K562 (cell line): ENCODE data around the gene PSMD13. TPM values are rescaled to one million over a fixed set of nuclear protein-coding genes. Genes with fewer than 3 reads are reported as not detected.

ENCODE experiments used
- ATAC-seq: fragments of 200-7000 bp; cut with Tn5 transposase; 3 replicates; pipeline ENCODE4 v1.9.1; 2020; ENCODE audit warnings: moderate library complexity
- BruUV-seq: library from RNA; stranded (reverse); fragments of 400-500 nt; replicated peaks from 2 replicates; lab custom pipeline; 2021; lab: Mats Ljungman, UMichigan
- CTCF ChIA-PET: fragments of 300-600 bp; formaldehyde crosslinking; extraction: SDS; loops from one replicate; lab custom pipeline; 2021; ENCODE audit warnings: low intra/inter-chr PET ratio; lab: Yijun Ruan, JAX
- POLR2A ChIA-PET: fragments of 300-600, 350-650 bp; sonication (Branson Sonifier 250); formaldehyde crosslinking; extraction: SDS; loops from one replicate; lab custom pipeline; 2021; ENCODE audit warnings: antibody characterized with exemption, inconsistent platforms; lab: Yijun Ruan, JAX
- DNase-seq, 4 experiments: peaks; one replicate each; pipeline versions ENCODE4 v3.0.0 to v3.0.0-alpha.2; 2011 to 2018; ENCODE audit warnings: low spot score in 3 of 4, mixed read lengths in 3 of 4; ENCODE audit errors: extremely low read depth in 1 of 4
- FAIRE-seq: peaks from 2 replicates; lab custom pipeline; 2011; peaks lifted over from hg19 to GRCh38; lab: Jason Lieb, UNC
- H2AFZ ChIP-seq: 2 replicates; pipeline ENCODE4 v1.6.0; 2011; ENCODE audit warnings: low read depth, low read length, control low read depth, inconsistent platforms
- H3K27ac ChIP-seq: fragments of 200-600 bp; 3 replicates; pipeline ENCODE4 v1.8.0; 2011; ENCODE audit warnings: low read depth, mild to moderate bottlenecking, control low read depth, inconsistent platforms, low read length, moderate library complexity, mixed read lengths; ENCODE audit errors: extremely low read depth
- H3K27me3 ChIP-seq, 2 experiments: fragments of 300-600 bp in 1 of 2; 2 replicates in 1 of 2; 3 replicates in 1 of 2; pipeline versions ENCODE4 v1.6.0 to v1.8.0; 2011; ENCODE audit warnings: inconsistent platforms in 2 of 2, low read length in 2 of 2, mild to moderate bottlenecking in 1 of 2, mixed read lengths in 1 of 2, moderate library complexity in 1 of 2; ENCODE audit not compliant: control insufficient read depth in 2 of 2, insufficient read depth in 2 of 2
- H3K36me3 ChIP-seq: fragments of 300-600 bp; 3 replicates; pipeline ENCODE4 v1.8.0; 2011; ENCODE audit warnings: mild to moderate bottlenecking, low read length, inconsistent platforms; ENCODE audit not compliant: control insufficient read depth, insufficient read depth
- H3K4me1 ChIP-seq, 2 experiments: fragments of 200-600 bp in 1 of 2; replicated peaks in 1 of 2; 2 replicates in 1 of 2; 3 replicates in 1 of 2; pipeline versions ENCODE4 v1.5.1 to v1.8.0; 2011; ENCODE audit warnings: inconsistent platforms in 2 of 2, low read length in 2 of 2, mild to moderate bottlenecking in 1 of 2, mixed read lengths in 1 of 2, moderate library complexity in 1 of 2; ENCODE audit not compliant: control insufficient read depth in 2 of 2, insufficient read depth in 2 of 2
- H3K4me2 ChIP-seq: 2 replicates; pipeline ENCODE4 v1.6.1; 2011; ENCODE audit warnings: low read length, control low read depth, inconsistent platforms, mixed read lengths; ENCODE audit not compliant: insufficient read depth
- H3K4me3 ChIP-seq: fragments of 200-600 bp; sonication (generic), shearing (Covaris generic); 2 replicates; pipeline ENCODE4 v1.5.1; 2016; ENCODE audit warnings: control low read depth, inconsistent platforms
- H3K79me2 ChIP-seq: fragments of 200-600 bp; 3 replicates; pipeline ENCODE4 v1.8.0; 2011; ENCODE audit warnings: low read length, inconsistent platforms; ENCODE audit not compliant: control insufficient read depth, insufficient read depth
- H3K9ac ChIP-seq, 2 experiments: 2 replicates each; pipeline versions ENCODE4 v1.6.0 to v1.6.1; 2011; ENCODE audit warnings: low read depth in 2 of 2, low read length in 2 of 2, control low read depth in 1 of 2, inconsistent platforms in 1 of 2, mild to moderate bottlenecking in 1 of 2, mixed read lengths in 1 of 2; ENCODE audit not compliant: insufficient read depth in 1 of 2
- H3K9me1 ChIP-seq: one replicate; pipeline ENCODE4 v1.6.0; 2011; ENCODE audit warnings: inconsistent platforms, mild to moderate bottlenecking, low read length, moderate library complexity; ENCODE audit not compliant: control insufficient read depth, insufficient read depth
- H3K9me3 ChIP-seq: replicated peaks from 2 replicates; pipeline ENCODE4 v1.5.1; 2011; ENCODE audit warnings: low read depth, low read length, inconsistent platforms; ENCODE audit not compliant: control insufficient read depth, insufficient read depth
- H4K20me1 ChIP-seq: replicated peaks from 2 replicates; pipeline ENCODE4 v1.6.1; 2011; ENCODE audit warnings: low read length, inconsistent platforms, mixed read lengths; ENCODE audit not compliant: control insufficient read depth, insufficient read depth
- MEIS2 ChIP-seq: fragments of 450-650 bp; IDR thresholded peaks from 2 replicates; pipeline ENCODE4 v1.6.1; 2014; ENCODE audit warnings: mild to moderate bottlenecking; ENCODE audit not compliant: partially characterized antibody
- MTA1 ChIP-seq: fragments of 450-650 bp; IDR thresholded peaks from 2 replicates; pipeline ENCODE4 v1.6.1; 2017; ENCODE audit warnings: borderline replicate concordance
- MTA2 ChIP-seq: fragments of 450-650 bp; IDR thresholded peaks from 2 replicates; pipeline ENCODE4 v1.6.1; 2016; ENCODE audit warnings: low read depth
- NR1H2 ChIP-seq: sonication (generic); formaldehyde crosslinking; IDR thresholded peaks from 2 replicates; pipeline ENCODE4 v1.4.0; 2020; ENCODE audit warnings: mild to moderate bottlenecking, missing genetic modification reagents
- PHTF2 ChIP-seq: fragments of 250-450 bp; sonication (Bioruptor Pico); IDR thresholded peaks from 2 replicates; pipeline ENCODE4 v1.5.0; 2021; ENCODE audit warnings: mild to moderate bottlenecking
- RBFOX2 ChIP-seq: fragments of 200-400 bp; formaldehyde crosslinking; IDR thresholded peaks from 2 replicates; pipeline ENCODE4 v1.6.1; 2017; ENCODE audit warnings: low read depth, mild to moderate bottlenecking, low read length, moderate library complexity
- SP2 ChIP-seq: IDR thresholded peaks from 2 replicates; pipeline ENCODE4 v1.6.1; 2011; ENCODE audit warnings: mild to moderate bottlenecking, low read depth, low read length, moderate library complexity; ENCODE audit not compliant: poor library complexity, severe bottlenecking; ENCODE audit errors: extremely low read depth
- TCF7L2 ChIP-seq: fragments of 150-350 bp; IDR thresholded peaks from 2 replicates; pipeline ENCODE4 v1.6.1; 2016; ENCODE audit warnings: low read depth, mild to moderate bottlenecking, low read length, moderate library complexity
- ZNF224 ChIP-seq: sonication (generic); formaldehyde crosslinking; IDR thresholded peaks from 2 replicates; pipeline ENCODE4 v1.8.0; 2022; ENCODE audit warnings: mild to moderate bottlenecking, missing genetic modification reagents
- ZNF785 ChIP-seq: fragments of 250-450 bp; sonication (Bioruptor Pico); IDR thresholded peaks from 2 replicates; pipeline ENCODE4 v1.4.0; 2020; ENCODE audit warnings: mild to moderate bottlenecking
- WGBS: fragments of 100-300 bp; shearing (Covaris generic); methylation state at CpG from one replicate; pipeline ENCODE4 v1.1.6; 2016; ENCODE audit warnings: low coverage, mixed read lengths; ENCODE audit not compliant: insufficient coverage; ENCODE audit errors: missing lambda C conversion rate; 5-methylcytosine and 5-hydroxymethylcytosine counted together
- in situ Hi-C: fragments of 300-500 bp; cut with MboI; formaldehyde crosslinking; loops from 4 replicates; pipeline ENCODE4 v1.15.0; 2018; ENCODE audit warnings: inconsistent platforms, mixed read lengths
- intact Hi-C: fragments of 100-400 bp; cut with micrococcal nuclease; formaldehyde crosslinking; loops from 2 replicates; pipeline ENCODE4 v1.14.2; 2022
- polyA plus RNA-seq, 8 experiments: library from polyadenylated mRNA; depleted of rRNA in 4 of 8; stranded (reverse) in 5 of 8; unstranded in 3 of 8; fragments of >200 nt; fragmentation: Nextera tagmentation in 2 of 8; fragmentation: Illumina TruSeq in 1 of 8; extraction: Ambion mirVana in 2 of 8; extraction: Trizol in 1 of 8; gene quantifications; 2 replicates each; pipeline versions ENCODE4 v1.2.1 to v1.2.3, GENCODE V29; 2011 to 2014; ENCODE audit warnings: inconsistent platforms in 1 of 8, missing spikeins in 1 of 8
- total RNA-seq, 7 experiments: library from RNA; depleted of rRNA in 6 of 7; stranded (reverse); fragments of >200 nt in 6 of 7; fragmentation: Illumina TruSeq in 2 of 7; extraction: Trizol in 2 of 7; gene quantifications; 2 replicates each; pipeline versions ENCODE4 v1.2.1 to v1.2.3, GENCODE V29; 2011 to 2021; ENCODE audit warnings: low replicate concordance in 1 of 7
- TF ChIP-seq, protein P1 (sequence below): fragments of 150-350 bp; IDR thresholded peaks from 2 replicates; pipeline ENCODE4 v1.6.1; 2014; ENCODE audit warnings: low read depth, mild to moderate bottlenecking, low read length, borderline replicate concordance

PSMD13 gene
- total and polyA plus RNA-seq, 9 of the 15 experiments (the other 6 are each of a cell fraction or from before 2014, with no cell fraction given), result 185 to 383 (median 267) TPM

DNA sequence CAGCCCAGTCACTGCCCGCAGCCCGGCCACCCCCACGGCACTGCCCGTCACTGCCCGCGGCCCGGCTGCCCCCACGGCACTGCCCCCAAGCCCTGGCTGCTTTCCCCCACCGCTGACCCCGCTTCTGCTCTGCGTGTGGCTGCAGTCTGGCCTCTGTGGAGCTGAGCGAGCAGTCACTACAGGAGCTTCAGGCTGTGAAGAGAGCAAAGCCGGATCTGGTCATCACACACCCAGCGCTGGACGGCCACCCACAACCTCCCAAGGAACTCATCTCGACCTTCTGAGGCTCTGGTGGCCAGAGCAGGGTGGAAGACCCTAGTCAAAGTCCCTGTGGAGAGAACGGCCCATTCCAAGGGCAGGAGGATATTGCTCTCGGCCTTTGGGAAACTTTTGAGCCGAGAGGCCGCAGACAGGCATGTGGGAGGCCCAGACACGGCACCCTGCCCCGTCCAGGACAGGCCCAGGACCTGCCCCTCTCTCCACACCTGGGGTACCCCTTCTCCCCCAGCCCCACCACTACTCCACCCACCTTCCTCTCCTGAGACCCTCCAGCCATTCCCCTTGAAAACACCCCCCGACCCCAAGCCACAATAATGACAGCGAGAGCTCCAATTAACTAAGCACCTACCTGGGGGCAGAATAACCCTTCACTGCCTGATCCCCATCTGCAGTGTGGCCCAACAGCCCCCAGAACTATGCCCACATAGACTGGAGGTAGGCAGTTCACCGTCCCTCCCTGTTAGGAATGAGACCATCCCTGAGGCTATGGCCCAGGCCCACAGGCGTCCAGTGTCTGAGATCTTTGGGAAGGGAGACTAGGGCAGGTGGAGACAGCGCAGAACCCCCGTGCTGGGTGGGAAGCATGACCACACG, 48.5 kb downstream of the PSMD13 start:
- CTCF ChIA-PET, result no interaction called here
- H4K20me1 ChIP-seq, result no peaks in the 10 kb centered on the region
- FAIRE-seq, result no peak
- H3K4me2 ChIP-seq, result no peak overlapping the region
- POLR2A ChIA-PET, result interaction anchor here (0.6 kb wide), 1 partner anchor 41 kb away, joined by 3 read pairs; no protein-coding TSS in a partner anchor
- H3K36me3 ChIP-seq, result peaks cover 10% of the 10 kb centered on the region; the same call in 1 of the 3 replicates
- H3K9ac ChIP-seq, result peak overlapping the region in 1 of 2 experiments; percentile 76; a peak in 2 of 4 replicates
- TF ChIP-seq RBFOX2 (0 out of 2 replicates have a peak, but pooled peaks have one; percentile 4), TCF7L2 (no peak)
- no TSS peak for BruUV-seq
- no peak overlapping the region for H3K27ac ChIP-seq
- H2AFZ ChIP-seq, result no peak overlapping the region
- no peaks in the 10 kb centered on the region for H3K9me1 ChIP-seq
- peaks cover 18 to 72% of the 10 kb centered on the region in 2 experiments; a peak in 4 of 5 replicates for H3K4me1 ChIP-seq
- H3K4me3 ChIP-seq, result no peak overlapping the region
- in situ Hi-C loops, result no loop called here
- peaks cover 29% of the 10 kb centered on the region for H3K79me2 ChIP-seq
- H3K27me3 ChIP-seq, result no peaks in the 10 kb centered on the region
- DNase-seq, result no peak
- no peaks in the 10 kb centered on the region; the same call in 1 of the 2 replicates for H3K9me3 ChIP-seq
- intact Hi-C loops, result no loop called here
- ATAC-seq, result no peak
- WGBS, result 83% methylated on average over 24 of the region's 29 CpGs

DNA sequence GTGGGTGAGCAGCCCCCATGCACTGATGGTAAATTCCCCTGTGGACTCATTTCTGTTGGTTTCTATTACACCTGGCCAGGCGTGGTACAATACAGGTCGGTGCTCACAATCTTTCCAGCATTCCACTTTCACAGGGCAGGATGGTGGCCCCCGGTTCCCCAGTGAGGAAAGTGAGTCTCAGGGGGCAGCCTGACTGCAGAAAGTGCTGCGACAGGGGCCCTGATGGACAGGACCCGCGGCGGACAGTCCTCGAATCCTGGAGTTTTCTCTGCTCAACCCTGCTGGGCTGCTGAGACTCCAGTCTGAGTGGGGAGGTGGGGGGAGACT, 49.1 kb downstream of the PSMD13 start:
- Histone ChIP-seq H3K79me2 (peaks cover 35% of the 10 kb centered on the region), H3K4me1 (peaks cover 18 to 78% of the 10 kb centered on the region in 2 experiments; a peak in 4 of 5 replicates), H2AFZ (no peak overlapping the region), H4K20me1 (no peaks in the 10 kb centered on the region), H3K9me3 (no peaks in the 10 kb centered on the region; the same call in 1 of the 2 replicates), H3K4me3 (no peak overlapping the region), H3K27me3 (no peaks in the 10 kb centered on the region), H3K9me1 (no peaks in the 10 kb centered on the region), H3K36me3 (peaks cover 16% of the 10 kb centered on the region; the same call in 1 of the 3 replicates), H3K4me2 (no peak overlapping the region), H3K9ac (peak overlapping the region in 1 of 2 experiments; percentile 8; a peak in 1 of 4 replicates), H3K27ac (no peak overlapping the region)
- 87% methylated on average over 8 of the region's 8 CpGs for WGBS
- CTCF ChIA-PET, result no interaction called here
- FAIRE-seq (no peak), DNase-seq (no peak), ATAC-seq (no peak)
- POLR2A ChIA-PET, result interaction anchor here (0.6 kb wide), 1 partner anchor 771 kb away, joined by 3 read pairs; no protein-coding TSS in a partner anchor
- intact Hi-C loops, result no loop called here
- BruUV-seq, result no TSS peak
- in situ Hi-C loops, result no loop called here
- no peak for TF ChIP-seq MEIS2
- TF ChIP-seq, protein P1, sequence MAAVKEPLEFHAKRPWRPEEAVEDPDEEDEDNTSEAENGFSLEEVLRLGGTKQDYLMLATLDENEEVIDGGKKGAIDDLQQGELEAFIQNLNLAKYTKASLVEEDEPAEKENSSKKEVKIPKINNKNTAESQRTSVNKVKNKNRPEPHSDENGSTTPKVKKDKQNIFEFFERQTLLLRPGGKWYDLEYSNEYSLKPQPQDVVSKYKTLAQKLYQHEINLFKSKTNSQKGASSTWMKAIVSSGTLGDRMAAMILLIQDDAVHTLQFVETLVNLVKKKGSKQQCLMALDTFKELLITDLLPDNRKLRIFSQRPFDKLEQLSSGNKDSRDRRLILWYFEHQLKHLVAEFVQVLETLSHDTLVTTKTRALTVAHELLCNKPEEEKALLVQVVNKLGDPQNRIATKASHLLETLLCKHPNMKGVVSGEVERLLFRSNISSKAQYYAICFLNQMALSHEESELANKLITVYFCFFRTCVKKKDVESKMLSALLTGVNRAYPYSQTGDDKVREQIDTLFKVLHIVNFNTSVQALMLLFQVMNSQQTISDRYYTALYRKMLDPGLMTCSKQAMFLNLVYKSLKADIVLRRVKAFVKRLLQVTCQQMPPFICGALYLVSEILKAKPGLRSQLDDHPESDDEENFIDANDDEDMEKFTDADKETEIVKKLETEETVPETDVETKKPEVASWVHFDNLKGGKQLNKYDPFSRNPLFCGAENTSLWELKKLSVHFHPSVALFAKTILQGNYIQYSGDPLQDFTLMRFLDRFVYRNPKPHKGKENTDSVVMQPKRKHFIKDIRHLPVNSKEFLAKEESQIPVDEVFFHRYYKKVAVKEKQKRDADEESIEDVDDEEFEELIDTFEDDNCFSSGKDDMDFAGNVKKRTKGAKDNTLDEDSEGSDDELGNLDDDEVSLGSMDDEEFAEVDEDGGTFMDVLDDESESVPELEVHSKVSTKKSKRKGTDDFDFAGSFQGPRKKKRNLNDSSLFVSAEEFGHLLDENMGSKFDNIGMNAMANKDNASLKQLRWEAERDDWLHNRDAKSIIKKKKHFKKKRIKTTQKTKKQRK, result no peak
- TF ChIP-seq SP2, result no peak
- no peak for TF ChIP-seq MTA2
- TF ChIP-seq ZNF785 (CRISPR knock-in tag), result no peak
- no peak for TF ChIP-seq MTA1
- no peak for TF ChIP-seq ZNF224 (CRISPR knock-in tag)
- TF ChIP-seq PHTF2, result no peak
- no peak for TF ChIP-seq NR1H2
